Endothelial cell of umbilical vein (primary cell): ENCODE measurements around the gene ABLIM1. TPM values are rescaled to one million over a fixed set of nuclear protein-coding genes. Genes with fewer than 3 reads are reported as not detected.

Experiments used
- BruUV-seq: library from RNA; stranded (reverse); fragments of 400-500 nt; replicated peaks from 2 replicates; lab custom pipeline; 2021; lab: Mats Ljungman, UMichigan
- CTCF ChIA-PET: fragments of 300-600, 350-600 bp; sonication (Branson Sonifier 250); formaldehyde crosslinking; loops from one replicate; lab custom pipeline; 2021; ENCODE audit warnings: antibody characterized with exemption, inconsistent platforms; lab: Charles Lee
- POLR2A ChIA-PET: fragments of 300-600, 350-600 bp; sonication (Branson Sonifier 250); formaldehyde crosslinking; loops from one replicate; lab custom pipeline; 2021; ENCODE audit warnings: antibody characterized with exemption, inconsistent platforms; lab: Charles Lee
- DNase-seq: peaks from one replicate; pipeline ENCODE4 v3.0.0-alpha.2; 2011; ENCODE audit warnings: low read depth, low spot score
- FAIRE-seq: peaks from 2 replicates; lab custom pipeline; 2011; peaks lifted over from hg19 to GRCh38; lab: Jason Lieb, UNC
- H2AFZ ChIP-seq: 2 replicates; pipeline ENCODE4 v1.6.0; 2012; ENCODE audit warnings: low read depth, low read length, control low read depth, inconsistent platforms
- H3K27ac ChIP-seq: 2 replicates; pipeline ENCODE4 v1.5.1; 2011; ENCODE audit warnings: low read depth, mild to moderate bottlenecking, control low read depth, low read length, moderate library complexity; ENCODE audit not compliant: insufficient read depth
- H3K27me3 ChIP-seq, 2 experiments: 2 replicates each; pipeline versions ENCODE4 v1.6.0 to v1.6.1; 2011; ENCODE audit warnings: low read length in 2 of 2, mixed read lengths in 1 of 2; ENCODE audit not compliant: control insufficient read depth in 2 of 2, insufficient read depth in 2 of 2
- H3K36me3 ChIP-seq, 2 experiments: 2 replicates in 1 of 2; 3 replicates in 1 of 2; pipeline ENCODE4 v1.5.1; 2011; ENCODE audit warnings: low read length in 2 of 2, mild to moderate bottlenecking in 1 of 2, moderate library complexity in 1 of 2; ENCODE audit not compliant: control insufficient read depth in 2 of 2, insufficient read depth in 2 of 2; ENCODE audit errors: extremely low read depth in 1 of 2
- H3K4me1 ChIP-seq: 3 replicates; pipeline ENCODE4 v1.5.1; 2011; ENCODE audit warnings: mild to moderate bottlenecking, low read length; ENCODE audit not compliant: control insufficient read depth, insufficient read depth; ENCODE audit errors: extremely low read depth
- H3K4me2 ChIP-seq: 2 replicates; pipeline ENCODE4 v1.6.1; 2011; ENCODE audit warnings: low read length, control low read depth, mixed read lengths; ENCODE audit not compliant: insufficient read depth
- H3K4me3 ChIP-seq, 3 experiments: fragments of 200-600 bp in 1 of 3; sonication (generic), shearing (Covaris generic) in 1 of 3; replicated peaks in 1 of 3; 2 replicates each; pipeline ENCODE4 v1.5.1; 2011 to 2016; ENCODE audit warnings: control low read depth in 3 of 3, low read length in 3 of 3, mild to moderate bottlenecking in 2 of 3, inconsistent platforms in 1 of 3, low read depth in 1 of 3, moderate library complexity in 1 of 3; ENCODE audit not compliant: insufficient read depth in 1 of 3
- H3K79me2 ChIP-seq: 2 replicates; pipeline ENCODE4 v1.6.0; 2012; ENCODE audit warnings: low read length, inconsistent platforms; ENCODE audit not compliant: control insufficient read depth, insufficient read depth
- H3K9ac ChIP-seq: replicated peaks from 2 replicates; pipeline ENCODE3; 2011; ENCODE audit warnings: low read length, control low read depth; ENCODE audit not compliant: insufficient read depth; ENCODE audit errors: extremely low read depth
- H3K9me1 ChIP-seq: replicated peaks from 3 replicates; pipeline ENCODE4 v1.6.0; 2011; ENCODE audit warnings: mild to moderate bottlenecking, low read length; ENCODE audit not compliant: control insufficient read depth, insufficient read depth; ENCODE audit errors: extremely low read depth
- H3K9me3 ChIP-seq: replicated peaks from 2 replicates; pipeline ENCODE4 v1.5.1; 2012; ENCODE audit warnings: low read length, inconsistent platforms; ENCODE audit not compliant: control insufficient read depth, insufficient read depth
- H4K20me1 ChIP-seq: replicated peaks from 2 replicates; pipeline ENCODE3; 2011; ENCODE audit warnings: mild to moderate bottlenecking, low read length; ENCODE audit not compliant: control insufficient read depth, insufficient read depth; ENCODE audit errors: extremely low read depth
- CTCF ChIP-seq, 2 donors: IDR thresholded peaks; 1 replicate in 1 of 2; 2 replicates in 1 of 2; pipeline ENCODE4 v1.5.1; 2011; ENCODE audit warnings: low read length in 2 of 2, mild to moderate bottlenecking in 2 of 2, moderate library complexity in 2 of 2, control low read depth in 1 of 2, inconsistent platforms in 1 of 2, low read depth in 1 of 2; ENCODE audit not compliant: insufficient read depth in 1 of 2; ENCODE audit errors: extremely low read depth in 1 of 2
- EZH2 ChIP-seq: IDR thresholded peaks from 2 replicates; pipeline ENCODE4 v1.6.1; 2012; ENCODE audit warnings: borderline replicate concordance, low read depth, mild to moderate bottlenecking, moderate library complexity, low read length, inconsistent platforms; ENCODE audit not compliant: severe bottlenecking
- FOS ChIP-seq: IDR thresholded peaks from 2 replicates; pipeline ENCODE4 v1.6.1; 2011; ENCODE audit warnings: mild to moderate bottlenecking, low read length, moderate library complexity, borderline replicate concordance; ENCODE audit not compliant: insufficient read depth
- GATA2 ChIP-seq: IDR thresholded peaks from 2 replicates; pipeline ENCODE4 v1.7.0; 2011; ENCODE audit warnings: low read depth, mild to moderate bottlenecking, moderate library complexity, mixed read lengths, low read length; ENCODE audit not compliant: insufficient read length, insufficient read depth
- JUN ChIP-seq: IDR thresholded peaks from 2 replicates; pipeline ENCODE4 v1.6.1; 2011; ENCODE audit warnings: borderline replicate concordance, low read depth; ENCODE audit not compliant: insufficient read length, insufficient read depth
- MAX ChIP-seq: IDR thresholded peaks from 2 replicates; pipeline ENCODE4 v1.6.1; 2011; ENCODE audit not compliant: insufficient read depth, insufficient read length
- MYC ChIP-seq: IDR thresholded peaks from one replicate; pipeline ENCODE4 v1.6.1; 2011; ENCODE audit warnings: mild to moderate bottlenecking, low read depth, low read length
- POLR2A ChIP-seq: IDR thresholded peaks from 2 replicates; pipeline ENCODE4 v1.6.1; 2012; ENCODE audit warnings: low read depth, mild to moderate bottlenecking, control low read depth, low read length
- POLR2AphosphoS5 ChIP-seq: IDR thresholded peaks from 2 replicates; pipeline ENCODE4 v1.6.1; 2012; ENCODE audit warnings: low read depth, mild to moderate bottlenecking, control low read depth, low read length, moderate library complexity; ENCODE audit not compliant: insufficient read depth
- dilution Hi-C: fragments of 300-500 bp; cut with MboI; formaldehyde crosslinking; loops from one replicate; pipeline ENCODE4 v1.15.0; 2019; ENCODE audit warnings: low sequenced_read_pairs; ENCODE audit not compliant: extremely low pct_ligation_motif_present
- intact Hi-C: fragments of 100-400 bp; cut with micrococcal nuclease; formaldehyde crosslinking; loops from one replicate; pipeline ENCODE4 v1.10.0; 2022
- polyA plus RNA-seq, 4 experiments: library from polyadenylated mRNA; depleted of rRNA in 3 of 4; stranded (reverse) in 3 of 4; unstranded in 1 of 4; fragments of >200 nt; gene quantifications; 2 replicates each; pipeline versions ENCODE4 v1.2.1 to v1.2.3, GENCODE V29; 2011 to 2012; ENCODE audit warnings: missing spikeins in 1 of 4
- total RNA-seq: library from RNA; stranded (reverse); gene quantifications from 2 replicates; pipeline ENCODE4 v1.2.3, GENCODE V29; 2021

Gene ABLIM1
- total and polyA plus RNA-seq, 2 donors (not counting 3 experiments of a cell fraction or from before 2014, with no cell fraction given) = 128 to 235 TPM

- Histone ChIP-seq H3K27ac (no peak overlapping the region), H3K27me3 (no peaks in the 10 kb centered on the region), H2AFZ (no peak overlapping the region), H3K4me1 (peaks cover 13% of the 10 kb centered on the region), H3K79me2 (no peaks in the 10 kb centered on the region), H3K9me3 (no peaks in the 10 kb centered on the region), H3K9ac (no peak overlapping the region), H3K4me3 (no peak overlapping the region), H3K9me1 (no peaks in the 10 kb centered on the region), H4K20me1 (no peaks in the 10 kb centered on the region), H3K36me3 (peaks cover under 1 to 21% of the 10 kb centered on the region in 2 experiments), H3K4me2 (no peak overlapping the region)
- TF ChIP-seq FOS (no peak), GATA2 (no peak), EZH2 (no peak), CTCF (IDR thresholded peaks at IDR 0.05; ENCODE audit: extremely low read depth in 1 of 2, insufficient read depth in 1 of 2, low read depth in 1 of 2, low read length in 2 of 2) (no peak), POLR2A (no peak), POLR2AphosphoS5 (no peak), MAX (no peak), JUN (no peak), MYC (no peak)
- ChIA-PET POLR2A (no interaction called here), CTCF (interaction anchor here (1.7 to 9.9 kb wide), 2 partner anchors 16 to 127 kb away, joined by 6 to 85 read pairs; no protein-coding TSS in a partner anchor)
- intact Hi-C loops (no loop called here), dilution Hi-C loops (no loop called here)
- FAIRE-seq = no peak
- BruUV-seq = no TSS peak
- DNase-seq = no peak
These were observed 227.2 kb downstream of the ABLIM1 start for GRCh38 chr10:114430688-114431413.
